CD4-positive, alpha-beta T cell (primary cell): ENCODE measurements around the gene MAGEB18. TPM values are rescaled to one million over a fixed set of nuclear protein-coding genes. Genes with fewer than 3 reads are reported as not detected.

Experiments used
- ATAC-seq: fragments of 200-7000 bp; cut with Tn5 transposase; one replicate; pipeline ENCODE4 v1.10.0; 2022; ENCODE audit warnings: mild to moderate bottlenecking; ENCODE audit not compliant: poor library complexity
- CTCF ChIA-PET: fragments of 350-600 bp; sonication (Branson Sonifier 250); formaldehyde crosslinking; loops from one replicate; lab custom pipeline; 2021; ENCODE audit warnings: antibody characterized with exemption, inconsistent platforms; lab: Charles Lee
- POLR2A ChIA-PET: fragments of 350-600 bp; sonication (Branson Sonifier 250); formaldehyde crosslinking; loops from one replicate; lab custom pipeline; 2021; ENCODE audit warnings: antibody characterized with exemption, inconsistent platforms; lab: Charles Lee
- DNase-seq, 14 experiments: peaks; one replicate each; pipeline ENCODE4 v3.0.0-alpha.2; 2013 to 2020; ENCODE audit warnings: mixed read lengths in 2 of 14
- H3K27ac ChIP-seq, 2 donors: one replicate each; pipeline versions ENCODE4 v1.5.1 to v1.7.0; 2013; ENCODE audit warnings: low read length in 2 of 2, low read depth in 1 of 2, mild to moderate bottlenecking in 1 of 2
- H3K27me3 ChIP-seq, 2 experiments: 1 replicate in 1 of 2; 2 replicates in 1 of 2; pipeline versions ENCODE4 v1.6.1 to v1.7.0; 2013; ENCODE audit warnings: low read length in 2 of 2, control low read depth in 1 of 2, mild to moderate bottlenecking in 1 of 2, moderate library complexity in 1 of 2; ENCODE audit not compliant: insufficient read depth in 2 of 2, control insufficient read depth in 1 of 2
- H3K36me3 ChIP-seq: one replicate; pipeline ENCODE4 v1.6.1; 2013; ENCODE audit warnings: low read length, control low read depth; ENCODE audit not compliant: insufficient read depth
- H3K4me1 ChIP-seq: one replicate; pipeline ENCODE4 v1.6.1; 2013; ENCODE audit warnings: low read length, control low read depth; ENCODE audit not compliant: insufficient read depth
- H3K4me3 ChIP-seq: one replicate; pipeline ENCODE4 v1.5.1; 2013; ENCODE audit warnings: mild to moderate bottlenecking, low read length, moderate library complexity
- H3K9me3 ChIP-seq, 2 experiments: 1 replicate in 1 of 2; 2 replicates in 1 of 2; pipeline versions ENCODE4 v1.6.1 to v1.7.0; 2013; ENCODE audit warnings: low read length in 2 of 2, mild to moderate bottlenecking in 2 of 2, control low read depth in 1 of 2, moderate library complexity in 1 of 2; ENCODE audit not compliant: control insufficient read depth in 1 of 2, insufficient read depth in 1 of 2
- H3K27ac Mint-ChIP-seq: one replicate; pipeline ENCODE4 v1.8.0; 2020; ENCODE audit warnings: mixed read lengths
- H3K27me3 Mint-ChIP-seq: one replicate; pipeline ENCODE4 v1.8.0; 2021; ENCODE audit warnings: mixed read lengths
- H3K36me3 Mint-ChIP-seq: one replicate; pipeline ENCODE4 v1.8.0; 2021; ENCODE audit warnings: low read depth, mixed read lengths
- H3K4me1 Mint-ChIP-seq: one replicate; pipeline ENCODE4 v1.8.0; 2021; ENCODE audit warnings: low read depth, mixed read lengths
- H3K4me3 Mint-ChIP-seq: one replicate; pipeline ENCODE4 v1.8.0; 2020; ENCODE audit warnings: mild to moderate bottlenecking, mixed read lengths
- H3K9me3 Mint-ChIP-seq: one replicate; pipeline ENCODE4 v1.8.0; 2020; ENCODE audit warnings: mixed read lengths
- intact Hi-C, 2 experiments: fragments of 100-400 bp; cut with DNase I in 1 of 2; cut with micrococcal nuclease in 1 of 2; formaldehyde crosslinking; loops; one replicate each; pipeline versions ENCODE4 v1.15.1 to v1.9.0; 2023 to 2025; cut with DNase I, micrococcal nuclease
- total RNA-seq, 174 experiments: library from RNA in 2 of 174; stranded (reverse) in 2 of 174; gene quantifications; one replicate each; pipeline ENCODE4 v1.2.3 and lab custom pipeline; 2021 to 2026
- TF ChIP-seq, protein P1 (sequence below): fragments of 200-600 bp; IDR thresholded peaks from one replicate; pipeline ENCODE4 v1.8.0; 2022; ENCODE audit warnings: antibody characterized with exemption, mild to moderate bottlenecking

MAGEB18 gene
- total RNA-seq, 2 experiments from 2014 or later, result not detected

DNA sequence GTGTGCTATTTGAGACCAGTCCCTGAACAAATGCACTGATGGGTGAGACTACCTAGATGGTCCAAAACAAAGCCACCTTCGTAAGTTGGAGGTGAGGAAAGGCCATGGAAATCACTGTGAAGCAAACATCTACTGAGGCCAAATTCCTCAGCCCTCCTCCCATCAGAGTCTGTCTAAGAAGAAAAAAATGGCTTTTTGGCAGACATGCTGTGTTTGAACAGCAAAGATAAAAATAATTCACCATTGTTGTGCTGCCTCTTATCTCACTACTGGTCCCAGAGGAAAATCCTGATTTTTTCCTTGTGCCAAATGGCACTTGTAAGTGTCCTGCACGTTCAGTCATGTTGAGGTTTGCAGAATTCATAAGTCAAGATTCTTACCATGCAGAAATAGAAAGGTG, 7.9 kb downstream of the MAGEB18 start:
- Histone ChIP-seq H3K27ac (no peak overlapping the region), H3K9me3 (peaks cover 0 to 3% of the 10 kb centered on the region in 2 experiments), H3K27me3 (no peaks in the 10 kb centered on the region), H3K4me3 (no peak overlapping the region), H3K36me3 (no peaks in the 10 kb centered on the region), H3K4me1 (no peaks in the 10 kb centered on the region)
- ChIA-PET POLR2A (no interaction called here), CTCF (no interaction called here)
- ATAC-seq, result no peak
- Mint-ChIP-seq H3K4me1 (no peaks in the 10 kb centered on the region), H3K9me3 (no peaks in the 10 kb centered on the region), H3K27me3 (no peaks in the 10 kb centered on the region), H3K4me3 (no peak overlapping the region), H3K27ac (no peak overlapping the region), H3K36me3 (no peaks in the 10 kb centered on the region)
- intact Hi-C loops, result no loop called here
- DNase-seq, result no peak
- TF ChIP-seq, protein P1, sequence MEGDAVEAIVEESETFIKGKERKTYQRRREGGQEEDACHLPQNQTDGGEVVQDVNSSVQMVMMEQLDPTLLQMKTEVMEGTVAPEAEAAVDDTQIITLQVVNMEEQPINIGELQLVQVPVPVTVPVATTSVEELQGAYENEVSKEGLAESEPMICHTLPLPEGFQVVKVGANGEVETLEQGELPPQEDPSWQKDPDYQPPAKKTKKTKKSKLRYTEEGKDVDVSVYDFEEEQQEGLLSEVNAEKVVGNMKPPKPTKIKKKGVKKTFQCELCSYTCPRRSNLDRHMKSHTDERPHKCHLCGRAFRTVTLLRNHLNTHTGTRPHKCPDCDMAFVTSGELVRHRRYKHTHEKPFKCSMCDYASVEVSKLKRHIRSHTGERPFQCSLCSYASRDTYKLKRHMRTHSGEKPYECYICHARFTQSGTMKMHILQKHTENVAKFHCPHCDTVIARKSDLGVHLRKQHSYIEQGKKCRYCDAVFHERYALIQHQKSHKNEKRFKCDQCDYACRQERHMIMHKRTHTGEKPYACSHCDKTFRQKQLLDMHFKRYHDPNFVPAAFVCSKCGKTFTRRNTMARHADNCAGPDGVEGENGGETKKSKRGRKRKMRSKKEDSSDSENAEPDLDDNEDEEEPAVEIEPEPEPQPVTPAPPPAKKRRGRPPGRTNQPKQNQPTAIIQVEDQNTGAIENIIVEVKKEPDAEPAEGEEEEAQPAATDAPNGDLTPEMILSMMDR, result no peak

DNA sequence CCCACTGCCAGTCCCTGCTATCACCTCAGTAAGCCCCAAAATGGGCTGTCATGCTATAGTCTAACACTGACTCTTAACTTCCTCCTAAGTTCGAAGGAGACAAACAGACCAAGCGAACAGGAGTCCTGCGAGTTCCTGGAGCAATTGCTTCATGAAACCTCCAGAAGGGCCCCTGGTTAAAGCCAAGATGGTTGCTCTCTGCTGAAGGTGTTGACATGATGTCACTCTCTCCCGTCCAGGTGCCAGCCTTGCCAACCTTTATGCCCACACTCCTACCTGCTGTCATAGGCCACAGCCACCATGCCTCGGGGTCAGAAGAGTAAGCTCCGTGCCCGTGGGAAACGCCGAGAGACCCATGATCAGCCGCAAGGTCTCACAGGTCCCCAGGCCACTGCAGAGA, 22.2 kb downstream of the MAGEB18 start, which contains the start of gene MAGEB6B:
Gene MAGEB6B, plus strand, starts transcription at position 301 of the 400 bp plus-strand sequence. Its CDS starts 0 bp downstream, at position 301.
- no peaks in the 10 kb centered on the region for H3K27me3 ChIP-seq
- no peak for ATAC-seq
- H3K4me3 ChIP-seq, result no peak within 1 kb of the TSS
- Mint-ChIP-seq H3K4me1 (no peaks in the 10 kb centered on the region), H3K4me3 (no peak within 1 kb of the TSS), H3K27me3 (no peaks in the 10 kb centered on the region), H3K36me3 (no peaks in the 10 kb centered on the region), H3K27ac (no peak within 1 kb of the TSS), H3K9me3 (peaks cover 3% of the 10 kb centered on the region)
- POLR2A ChIA-PET, result no interaction called here
- no peaks in the 10 kb centered on the region for H3K36me3 ChIP-seq
- TF ChIP-seq, protein P1, result no peak
- no peaks in the 10 kb centered on the region for H3K4me1 ChIP-seq
- no peaks in the 10 kb centered on the region for H3K9me3 ChIP-seq
- CTCF ChIA-PET, result no interaction called here
- H3K27ac ChIP-seq, result no peak within 1 kb of the TSS
- no peak for DNase-seq
- intact Hi-C loops, result no loop called here

Other genes with a start within 250 kb of the MAGEB18 start
- gene MAGEB6B, start 22.3 kb downstream of the MAGEB18 start, total RNA-seq, result not detected
- gene MAGEB6, start 54.1 kb downstream of the MAGEB18 start, total RNA-seq, result not detected
- not detected for gene MAGEB5, start 77.8 kb downstream of the MAGEB18 start, total RNA-seq